K562 (cell line): ENCODE measurements around the gene RBM25. TPM values are rescaled to one million over a fixed set of nuclear protein-coding genes. Genes with fewer than 3 reads are reported as not detected.

Source experiments
- ATAC-seq: fragments of 200-7000 bp; cut with Tn5 transposase; 3 replicates; pipeline ENCODE4 v1.9.1; 2020; ENCODE audit warnings: moderate library complexity
- BruUV-seq: library from RNA; stranded (reverse); fragments of 400-500 nt; replicated peaks from 2 replicates; lab custom pipeline; 2021; lab: Mats Ljungman, UMichigan
- CTCF ChIA-PET: fragments of 300-600 bp; formaldehyde crosslinking; extraction: SDS; loops from one replicate; lab custom pipeline; 2021; ENCODE audit warnings: low intra/inter-chr PET ratio; lab: Yijun Ruan, JAX
- POLR2A ChIA-PET: fragments of 300-600, 350-650 bp; sonication (Branson Sonifier 250); formaldehyde crosslinking; extraction: SDS; loops from one replicate; lab custom pipeline; 2021; ENCODE audit warnings: antibody characterized with exemption, inconsistent platforms; lab: Yijun Ruan, JAX
- DNase-seq, 4 experiments: peaks; one replicate each; pipeline versions ENCODE4 v3.0.0 to v3.0.0-alpha.2; 2011 to 2018; ENCODE audit warnings: low spot score in 3 of 4, mixed read lengths in 3 of 4; ENCODE audit errors: extremely low read depth in 1 of 4
- FAIRE-seq: peaks from 2 replicates; lab custom pipeline; 2011; peaks lifted over from hg19 to GRCh38; lab: Jason Lieb, UNC
- H2AFZ ChIP-seq: 2 replicates; pipeline ENCODE4 v1.6.0; 2011; ENCODE audit warnings: low read depth, low read length, control low read depth, inconsistent platforms
- H3K27ac ChIP-seq: fragments of 200-600 bp; 3 replicates; pipeline ENCODE4 v1.8.0; 2011; ENCODE audit warnings: low read depth, mild to moderate bottlenecking, control low read depth, inconsistent platforms, low read length, moderate library complexity, mixed read lengths; ENCODE audit errors: extremely low read depth
- H3K27me3 ChIP-seq, 2 experiments: fragments of 300-600 bp in 1 of 2; 2 replicates in 1 of 2; 3 replicates in 1 of 2; pipeline versions ENCODE4 v1.6.0 to v1.8.0; 2011; ENCODE audit warnings: inconsistent platforms in 2 of 2, low read length in 2 of 2, mild to moderate bottlenecking in 1 of 2, mixed read lengths in 1 of 2, moderate library complexity in 1 of 2; ENCODE audit not compliant: control insufficient read depth in 2 of 2, insufficient read depth in 2 of 2
- H3K36me3 ChIP-seq: fragments of 300-600 bp; 3 replicates; pipeline ENCODE4 v1.8.0; 2011; ENCODE audit warnings: mild to moderate bottlenecking, low read length, inconsistent platforms; ENCODE audit not compliant: control insufficient read depth, insufficient read depth
- H3K4me1 ChIP-seq, 2 experiments: fragments of 200-600 bp in 1 of 2; replicated peaks in 1 of 2; 2 replicates in 1 of 2; 3 replicates in 1 of 2; pipeline versions ENCODE4 v1.5.1 to v1.8.0; 2011; ENCODE audit warnings: inconsistent platforms in 2 of 2, low read length in 2 of 2, mild to moderate bottlenecking in 1 of 2, mixed read lengths in 1 of 2, moderate library complexity in 1 of 2; ENCODE audit not compliant: control insufficient read depth in 2 of 2, insufficient read depth in 2 of 2
- H3K4me2 ChIP-seq: 2 replicates; pipeline ENCODE4 v1.6.1; 2011; ENCODE audit warnings: low read length, control low read depth, inconsistent platforms, mixed read lengths; ENCODE audit not compliant: insufficient read depth
- H3K4me3 ChIP-seq: fragments of 200-600 bp; sonication (generic), shearing (Covaris generic); 2 replicates; pipeline ENCODE4 v1.5.1; 2016; ENCODE audit warnings: control low read depth, inconsistent platforms
- H3K79me2 ChIP-seq: fragments of 200-600 bp; 3 replicates; pipeline ENCODE4 v1.8.0; 2011; ENCODE audit warnings: low read length, inconsistent platforms; ENCODE audit not compliant: control insufficient read depth, insufficient read depth
- H3K9ac ChIP-seq, 2 experiments: 2 replicates each; pipeline versions ENCODE4 v1.6.0 to v1.6.1; 2011; ENCODE audit warnings: low read depth in 2 of 2, low read length in 2 of 2, control low read depth in 1 of 2, inconsistent platforms in 1 of 2, mild to moderate bottlenecking in 1 of 2, mixed read lengths in 1 of 2; ENCODE audit not compliant: insufficient read depth in 1 of 2
- H3K9me1 ChIP-seq: one replicate; pipeline ENCODE4 v1.6.0; 2011; ENCODE audit warnings: inconsistent platforms, mild to moderate bottlenecking, low read length, moderate library complexity; ENCODE audit not compliant: control insufficient read depth, insufficient read depth
- H3K9me3 ChIP-seq: replicated peaks from 2 replicates; pipeline ENCODE4 v1.5.1; 2011; ENCODE audit warnings: low read depth, low read length, inconsistent platforms; ENCODE audit not compliant: control insufficient read depth, insufficient read depth
- H4K20me1 ChIP-seq: replicated peaks from 2 replicates; pipeline ENCODE4 v1.6.1; 2011; ENCODE audit warnings: low read length, inconsistent platforms, mixed read lengths; ENCODE audit not compliant: control insufficient read depth, insufficient read depth
- BACH1 ChIP-seq: fragments of 200-800 bp; sonication (Bioruptor generic); IDR thresholded peaks from 2 replicates; pipeline ENCODE4 v1.6.1; 2016; ENCODE audit warnings: missing genetic modification characterization, missing compliant biosample characterization
- GTF2F1 ChIP-seq: IDR thresholded peaks from 2 replicates; pipeline ENCODE4 v1.6.1; 2011; ENCODE audit warnings: low read depth, low read length, improper control_type of control experiment
- HCFC1 ChIP-seq: IDR thresholded peaks from 2 replicates; pipeline ENCODE4 v1.6.1; 2012; ENCODE audit warnings: low read depth, low read length, improper control_type of control experiment
- HDAC2 ChIP-seq: fragments of 450-650 bp; IDR thresholded peaks from 2 replicates; pipeline ENCODE4 v1.6.1; 2016; ENCODE audit warnings: mild to moderate bottlenecking
- KHSRP ChIP-seq: fragments of 450-650 bp; IDR thresholded peaks from 2 replicates; pipeline ENCODE4 v1.6.1; 2017
- KLF13 ChIP-seq: fragments of 450-650 bp; IDR thresholded peaks from 2 replicates; pipeline ENCODE4 v1.6.1; 2016; ENCODE audit warnings: missing genetic modification characterization, low read depth, mild to moderate bottlenecking, missing compliant biosample characterization, moderate library complexity, borderline replicate concordance
- MIER1 ChIP-seq: fragments of 450-650 bp; IDR thresholded peaks from 2 replicates; pipeline ENCODE4 v1.6.1; 2016; ENCODE audit warnings: antibody characterized with exemption, mild to moderate bottlenecking, low read depth
- NFXL1 ChIP-seq: fragments of 450-650 bp; formaldehyde crosslinking; IDR thresholded peaks from 2 replicates; pipeline ENCODE4 v1.4.0; 2021; ENCODE audit warnings: mild to moderate bottlenecking
- YY1 ChIP-seq, 3 experiments: IDR thresholded peaks; 2 replicates each; pipeline ENCODE4 v1.6.1; 2011; ENCODE audit warnings: low read length in 2 of 3, mild to moderate bottlenecking in 2 of 3, moderate library complexity in 2 of 3, borderline replicate concordance in 1 of 3, control low read depth in 1 of 3, low read depth in 1 of 3; ENCODE audit not compliant: insufficient read depth in 3 of 3, insufficient replicate concordance in 2 of 3, control insufficient read depth in 1 of 3, insufficient read length in 1 of 3; ENCODE audit errors: extremely low read depth in 1 of 3
- ZNF197 ChIP-seq: fragments of 200-800 bp; sonication (Bioruptor generic); IDR thresholded peaks from 2 replicates; pipeline ENCODE4 v1.6.1; 2016; ENCODE audit warnings: low read depth, missing genetic modification characterization, missing compliant biosample characterization
- ZNF253 ChIP-seq: fragments of 250-450 bp; sonication (Bioruptor Pico); conservative IDR thresholded peaks from 2 replicates; pipeline ENCODE4 v1.6.1; 2021; ENCODE audit warnings: mild to moderate bottlenecking
- ZNF282 ChIP-seq: sonication (generic); formaldehyde crosslinking; IDR thresholded peaks from 2 replicates; pipeline ENCODE4 v1.8.1; 2023; ENCODE audit warnings: missing genetic modification reagents
- ZNF507 ChIP-seq: conservative IDR thresholded peaks from 2 replicates; pipeline ENCODE4 v1.6.1; 2017; ENCODE audit warnings: missing genetic modification characterization, missing compliant biosample characterization
- WGBS: fragments of 100-300 bp; shearing (Covaris generic); methylation state at CpG from one replicate; pipeline ENCODE4 v1.1.6; 2016; ENCODE audit warnings: low coverage, mixed read lengths; ENCODE audit not compliant: insufficient coverage; ENCODE audit errors: missing lambda C conversion rate; 5-methylcytosine and 5-hydroxymethylcytosine counted together
- in situ Hi-C: fragments of 300-500 bp; cut with MboI; formaldehyde crosslinking; loops from 4 replicates; pipeline ENCODE4 v1.15.0; 2018; ENCODE audit warnings: inconsistent platforms, mixed read lengths
- intact Hi-C: fragments of 100-400 bp; cut with micrococcal nuclease; formaldehyde crosslinking; loops from 2 replicates; pipeline ENCODE4 v1.14.2; 2022
- polyA plus RNA-seq, 8 experiments: library from polyadenylated mRNA; depleted of rRNA in 4 of 8; stranded (reverse) in 5 of 8; unstranded in 3 of 8; fragments of >200 nt; fragmentation: Nextera tagmentation in 2 of 8; fragmentation: Illumina TruSeq in 1 of 8; extraction: Ambion mirVana in 2 of 8; extraction: Trizol in 1 of 8; gene quantifications; 2 replicates each; pipeline versions ENCODE4 v1.2.1 to v1.2.3, GENCODE V29; 2011 to 2014; ENCODE audit warnings: inconsistent platforms in 1 of 8, missing spikeins in 1 of 8
- total RNA-seq, 7 experiments: library from RNA; depleted of rRNA in 6 of 7; stranded (reverse); fragments of >200 nt in 6 of 7; fragmentation: Illumina TruSeq in 2 of 7; extraction: Trizol in 2 of 7; gene quantifications; 2 replicates each; pipeline versions ENCODE4 v1.2.1 to v1.2.3, GENCODE V29; 2011 to 2021; ENCODE audit warnings: low replicate concordance in 1 of 7
- TF ChIP-seq, protein P1 (sequence below): IDR thresholded peaks from 2 replicates; pipeline ENCODE4 v1.6.1; 2016; ENCODE audit warnings: missing genetic modification characterization, missing compliant biosample characterization
- TF ChIP-seq, protein P2 (sequence below), 2 experiments: IDR thresholded peaks; 2 replicates each; pipeline ENCODE4 v1.6.1; 2011; ENCODE audit warnings: borderline replicate concordance in 1 of 2, control low read depth in 1 of 2, low read depth in 1 of 2, low read length in 1 of 2, mild to moderate bottlenecking in 1 of 2, mixed read lengths in 1 of 2, moderate library complexity in 1 of 2; ENCODE audit not compliant: insufficient read depth in 1 of 2, insufficient read length in 1 of 2, poor library complexity in 1 of 2, severe bottlenecking in 1 of 2; ENCODE audit errors: extremely low read depth in 1 of 2
- TF ChIP-seq, protein P3 (sequence below): sonication (generic); formaldehyde crosslinking; IDR thresholded peaks from 2 replicates; pipeline ENCODE4 v1.8.1; 2022; ENCODE audit warnings: missing genetic modification reagents

RBM25 gene
- total and polyA plus RNA-seq, 9 of the 15 experiments (the other 6 are each of a cell fraction or from before 2014, with no cell fraction given), result 28.6 to 80.1 (median 48.1) TPM

DNA sequence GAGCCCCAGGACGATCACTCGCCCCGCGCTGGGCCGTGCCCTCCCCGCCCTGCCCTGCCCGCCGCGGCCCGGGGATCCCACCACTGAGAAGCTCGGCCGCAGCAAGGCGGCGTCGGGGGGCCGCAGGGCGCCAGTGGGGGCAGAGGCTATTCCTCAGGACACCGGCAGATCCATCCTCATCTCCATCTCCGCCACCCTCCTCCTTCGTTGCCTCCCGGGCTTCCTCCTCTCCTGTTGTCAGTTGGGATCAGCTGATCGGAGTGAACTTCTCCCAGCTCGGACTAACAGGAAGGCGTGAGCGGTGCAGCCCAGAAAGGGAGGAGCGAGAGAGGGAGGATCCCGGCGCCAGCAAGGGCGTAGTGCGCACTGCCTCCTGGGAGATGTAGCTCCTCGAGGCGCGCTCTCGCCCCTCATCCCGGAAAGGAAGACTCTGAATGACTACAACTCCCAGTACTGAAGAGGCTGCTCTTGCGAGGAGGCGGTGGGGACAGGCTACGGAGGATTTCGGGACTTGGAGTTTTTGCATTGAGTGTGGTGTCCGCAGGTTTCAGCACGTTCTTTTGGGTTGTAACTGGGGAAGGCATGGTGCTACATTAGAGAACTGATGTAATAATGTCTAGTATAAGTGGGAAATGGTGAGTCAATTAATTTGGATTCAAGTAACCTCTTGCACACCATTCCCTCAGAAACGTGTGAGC lies 31.3 kb upstream of the RBM25 start, which contains the start of gene ZFYVE1 (continued):
- TF ChIP-seq YY1 (IDR thresholded peaks at IDR 0.05; ENCODE audit: borderline replicate concordance in 1 of 3, control insufficient read depth in 1 of 3, extremely low read depth in 1 of 3, insufficient read depth in 3 of 3, insufficient read length in 1 of 3, insufficient replicate concordance in 2 of 3, low read depth in 1 of 3, low read length in 2 of 3), result peak in 1 of 3 experiments; percentile 55
- peak; percentile 60; the same call in 1 of the 2 replicates for TF ChIP-seq HDAC2
- TF ChIP-seq HCFC1, result peak; percentile 100
- TF ChIP-seq, protein P1, sequence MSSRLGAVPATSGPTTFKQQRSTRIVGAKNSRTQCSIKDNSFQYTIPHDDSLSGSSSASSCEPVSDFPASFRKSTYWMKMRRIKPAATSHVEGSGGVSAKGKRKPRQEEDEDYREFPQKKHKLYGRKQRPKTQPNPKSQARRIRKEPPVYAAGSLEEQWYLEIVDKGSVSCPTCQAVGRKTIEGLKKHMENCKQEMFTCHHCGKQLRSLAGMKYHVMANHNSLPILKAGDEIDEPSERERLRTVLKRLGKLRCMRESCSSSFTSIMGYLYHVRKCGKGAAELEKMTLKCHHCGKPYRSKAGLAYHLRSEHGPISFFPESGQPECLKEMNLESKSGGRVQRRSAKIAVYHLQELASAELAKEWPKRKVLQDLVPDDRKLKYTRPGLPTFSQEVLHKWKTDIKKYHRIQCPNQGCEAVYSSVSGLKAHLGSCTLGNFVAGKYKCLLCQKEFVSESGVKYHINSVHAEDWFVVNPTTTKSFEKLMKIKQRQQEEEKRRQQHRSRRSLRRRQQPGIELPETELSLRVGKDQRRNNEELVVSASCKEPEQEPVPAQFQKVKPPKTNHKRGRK, result no peak
- TF ChIP-seq GTF2F1, result no peak

DNA sequence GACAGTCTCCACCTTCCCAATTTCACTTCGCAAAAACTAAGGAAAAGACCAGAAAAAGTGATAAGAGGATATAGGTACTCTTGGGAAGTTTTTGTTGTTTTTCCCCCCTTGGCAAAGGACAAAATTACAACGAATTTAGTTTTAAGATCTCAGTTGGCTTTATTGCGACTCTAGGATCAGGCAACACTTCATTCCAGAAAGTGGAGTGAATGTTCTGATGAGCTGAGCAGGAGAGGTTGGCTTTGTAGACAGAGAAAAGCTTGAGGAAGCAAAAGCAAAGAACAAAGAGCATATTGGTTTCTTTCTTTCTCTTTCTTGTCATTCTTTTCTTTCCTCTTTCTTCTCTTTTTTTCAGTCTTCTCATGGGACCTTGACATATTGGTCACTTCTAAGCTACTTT lies 30.8 kb upstream of the RBM25 start:
- H3K4me3 ChIP-seq, result peak overlapping the region; percentile 68
- H3K9ac ChIP-seq, result peak overlapping the region in 1 of 2 experiments; percentile 62; a peak in 2 of 4 replicates
- peaks cover 0 to 5% of the 10 kb centered on the region in 2 experiments; a peak in 3 of 5 replicates for H3K4me1 ChIP-seq
- H3K9me3 ChIP-seq, result no peaks in the 10 kb centered on the region
- no peaks in the 10 kb centered on the region for H3K9me1 ChIP-seq
- WGBS, result 29% methylated on average over 3 of the region's 3 CpGs
- peak overlapping the region; percentile 94 for H2AFZ ChIP-seq
- intact Hi-C loops (no loop called here), in situ Hi-C loops (loop anchor here (25.0 kb wide), 1 partner anchor 435 kb away; the partner anchor contains the start of gene NUMB)
- peak overlapping the region; percentile 69 for H3K27ac ChIP-seq
- H3K36me3 ChIP-seq, result peaks cover 8% of the 10 kb centered on the region; the same call in 1 of the 3 replicates
- CTCF ChIA-PET, result no interaction called here
- H3K27me3 ChIP-seq, result no peaks in the 10 kb centered on the region
- H3K79me2 ChIP-seq, result peaks cover 7% of the 10 kb centered on the region; the same call in 1 of the 3 replicates
- no peaks in the 10 kb centered on the region for H4K20me1 ChIP-seq
- peak overlapping the region; percentile 85 for H3K4me2 ChIP-seq
- ATAC-seq (no peak), FAIRE-seq (no peak), DNase-seq (peak in 1 of 4 experiments; percentile 11)
- TSS peak; percentile 93 for BruUV-seq
- POLR2A ChIA-PET, result interaction anchor here (0.6 to 4.1 kb wide), 7 partner anchors 10 to 1706 kb away, joined by 3 to 15 read pairs (median 4); partner anchors contain the start of gene RBM25
- TF ChIP-seq KLF13 (tag), result no peak
- 0 out of 2 replicates have a peak, but pooled peaks have one; percentile 19 for TF ChIP-seq BACH1
- peak; percentile 24; the same call in 1 of the 2 replicates for TF ChIP-seq ZNF197 (CRISPR knock-in tag)
- no peak for TF ChIP-seq ZNF282
- TF ChIP-seq NFXL1 (CRISPR knock-in tag), result no peak
- no peak for TF ChIP-seq ZNF253 (CRISPR knock-in tag)
- TF ChIP-seq, protein P2, sequence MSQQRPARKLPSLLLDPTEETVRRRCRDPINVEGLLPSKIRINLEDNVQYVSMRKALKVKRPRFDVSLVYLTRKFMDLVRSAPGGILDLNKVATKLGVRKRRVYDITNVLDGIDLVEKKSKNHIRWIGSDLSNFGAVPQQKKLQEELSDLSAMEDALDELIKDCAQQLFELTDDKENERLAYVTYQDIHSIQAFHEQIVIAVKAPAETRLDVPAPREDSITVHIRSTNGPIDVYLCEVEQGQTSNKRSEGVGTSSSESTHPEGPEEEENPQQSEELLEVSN (IDR thresholded peaks at IDR 0.05; ENCODE audit: borderline replicate concordance in 1 of 2, extremely low read depth in 1 of 2, insufficient read depth in 1 of 2, insufficient read length in 1 of 2, low read depth in 1 of 2, low read length in 1 of 2, poor library complexity in 1 of 2, severe bottlenecking in 1 of 2), result no peak
- TF ChIP-seq, protein P3, sequence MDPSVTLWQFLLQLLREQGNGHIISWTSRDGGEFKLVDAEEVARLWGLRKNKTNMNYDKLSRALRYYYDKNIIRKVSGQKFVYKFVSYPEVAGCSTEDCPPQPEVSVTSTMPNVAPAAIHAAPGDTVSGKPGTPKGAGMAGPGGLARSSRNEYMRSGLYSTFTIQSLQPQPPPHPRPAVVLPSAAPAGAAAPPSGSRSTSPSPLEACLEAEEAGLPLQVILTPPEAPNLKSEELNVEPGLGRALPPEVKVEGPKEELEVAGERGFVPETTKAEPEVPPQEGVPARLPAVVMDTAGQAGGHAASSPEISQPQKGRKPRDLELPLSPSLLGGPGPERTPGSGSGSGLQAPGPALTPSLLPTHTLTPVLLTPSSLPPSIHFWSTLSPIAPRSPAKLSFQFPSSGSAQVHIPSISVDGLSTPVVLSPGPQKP (CRISPR knock-in tag), result no peak
- no peak for TF ChIP-seq MIER1
- TF ChIP-seq KHSRP, result no peak
- TF ChIP-seq ZNF507, result no peak
